ENCODE data around the gene PACRG.

GRCh38 chr6:162863821-162864220, 136.0 kb downstream of the PACRG start:
- TF ChIP-seq CTCF (IDR thresholded peaks at IDR 0.05) = no peak
- TF ChIP-seq POLR2AphosphoS5 (IDR thresholded peaks at IDR 0.05; ENCODE audit: low read depth, low read length) = no peak
- TF ChIP-seq REST (IDR thresholded peaks at IDR 0.05; ENCODE audit: insufficient read depth in 1 of 2, low read depth in 2 of 2, low read length in 1 of 2) = no peak
- TF ChIP-seq SIN3A (IDR thresholded peaks at IDR 0.05; ENCODE audit: borderline replicate concordance, insufficient read depth, low read depth, low read length) = no peak
